ENCODE results near the gene ELAVL2.

DNA sequence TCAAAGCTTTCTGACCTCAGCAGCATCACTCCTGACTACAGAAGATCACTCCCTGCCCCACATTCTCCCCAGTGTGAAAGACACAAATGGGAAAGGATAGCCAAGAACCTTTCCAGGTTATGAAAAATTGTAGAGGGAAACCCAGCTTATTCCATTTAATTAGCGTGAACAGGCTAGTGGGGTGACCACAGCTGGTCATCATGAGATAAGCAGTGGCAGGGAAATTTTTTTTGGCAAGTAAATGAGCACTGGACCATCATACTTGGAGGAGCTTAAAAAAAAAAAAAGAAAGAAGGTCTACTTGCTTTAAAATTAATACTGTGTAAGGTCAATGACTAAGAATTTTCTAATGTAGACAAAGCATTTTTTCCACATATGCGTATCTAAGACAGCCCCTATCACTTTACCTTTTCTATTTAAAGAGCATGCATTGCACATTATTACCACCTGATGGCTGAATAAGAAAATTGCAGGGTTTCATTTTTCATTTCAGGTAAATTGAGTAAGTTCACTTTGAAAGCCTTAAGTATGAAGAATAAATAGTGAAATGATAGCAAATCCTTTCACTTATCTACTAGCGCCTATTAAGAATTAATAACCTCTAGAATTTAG, 123.6 kb downstream of the ELAVL2 start:
- TF ChIP-seq GATA2 (IDR thresholded peaks at IDR 0.05; ENCODE audit: low read depth, low read length) (no peak), GATA3 (IDR thresholded peaks at IDR 0.05; ENCODE audit: low read depth, low read length) (no peak)
